Adrenal gland (tissue), 12 donors: Measurements from ENCODE around the gene FBXL16. TPM values are rescaled to one million over a fixed set of nuclear protein-coding genes. Genes with fewer than 3 reads are reported as not detected.
A peak's percentile ranks its signal among the peaks of the same experiment; 100 is the strongest.

ENCODE experiments used
- DNase-seq, 7 donors: peaks; one replicate each; pipeline ENCODE4 v3.0.0-alpha.2; 2019 to 2020
- H3K27ac ChIP-seq, 5 donors: fragments of 200-600 bp; sonication (generic) in 4 of 5; 1 replicate in 3 of 5; 2 replicates in 2 of 5; pipeline versions ENCODE4 v1.5.1 to v1.8.0; 2016 to 2020; ENCODE audit warnings: mild to moderate bottlenecking in 1 of 5
- H3K27me3 ChIP-seq: fragments of 200-600 bp; 2 replicates; pipeline ENCODE4 v1.8.0; 2021
- H3K36me3 ChIP-seq, 2 donors: fragments of 200-600 bp; replicated peaks in 1 of 2; 1 replicate in 1 of 2; 2 replicates in 1 of 2; pipeline versions ENCODE4 v1.5.1 to v1.8.0; 2018 to 2022
- H3K4me1 ChIP-seq, 2 donors: fragments of 200-600 bp; replicated peaks in 1 of 2; 1 replicate in 1 of 2; 2 replicates in 1 of 2; pipeline versions ENCODE4 v1.5.1 to v1.8.0; 2018 to 2021
- H3K4me3 ChIP-seq, 4 donors: fragments of 200-600 bp; sonication (generic) in 3 of 4; one replicate each; pipeline ENCODE4 v1.5.1; 2016 to 2018
- H3K9me3 ChIP-seq, 3 donors: fragments of 200-600 bp; sonication (generic) in 1 of 3; replicated peaks in 1 of 3; 1 replicate in 2 of 3; 2 replicates in 1 of 3; pipeline versions ENCODE4 v1.5.1 to v1.8.0; 2016 to 2021
- CTCF ChIP-seq, 6 experiments: fragments of 450-650 bp in 4 of 6; fragments of 200-600 bp in 2 of 6; sonication (generic) in 1 of 6; IDR thresholded peaks; 1 replicate in 5 of 6; 2 replicates in 1 of 6; pipeline versions ENCODE4 v1.5.1 to v1.8.0; 2016 to 2021; ENCODE audit warnings: antibody characterized with exemption in 6 of 6, mild to moderate bottlenecking in 2 of 6, moderate library complexity in 1 of 6
- POLR2A ChIP-seq, 2 donors: fragments of 450-650 bp; IDR thresholded peaks; one replicate each; pipeline ENCODE4 v1.6.1; 2017; ENCODE audit warnings: antibody characterized with exemption in 2 of 2, mild to moderate bottlenecking in 2 of 2, moderate library complexity in 1 of 2
- WGBS, 4 donors: extraction: QIAGEN DNeasy Blood & Tissue Kit in 2 of 4; methylation state at CpG; one replicate each; pipeline versions ENCODE4 v1.1.5 to v1.1.7; 2013 to 2017; 5-methylcytosine and 5-hydroxymethylcytosine counted together
- intact Hi-C, 2 donors: fragments of 100-400 bp; cut with DNase I; formaldehyde crosslinking; loops; one replicate each; pipeline versions ENCODE4 v1.14.1 to v1.15.0; 2022 to 2023
- polyA plus RNA-seq, 3 donors: library from polyadenylated mRNA; stranded (reverse); fragments of 200-250 nt in 2 of 3; fragments of 350-450 nt in 1 of 3; fragmentation: Illumina TruSeq in 1 of 3; extraction: RNeasy Lipid Tissue Mini Kit (QIAGEN cat#74804) in 1 of 3; gene quantifications; one replicate each; pipeline ENCODE4 v1.2.3, GENCODE V29; 2013 to 2014
- total RNA-seq, 9 donors: library from RNA; depleted of rRNA in 4 of 9; stranded (reverse); fragments of >200 nt in 4 of 9; fragments of 120-200 nt in 1 of 9; fragmentation: NEBNext Ultra II Directional in 1 of 9; extraction: Animal tissue kit (Norgen Biotek cat#: 25700) in 1 of 9; gene quantifications; one replicate each; pipeline versions ENCODE4 v1.1.0 to v1.2.4, GENCODE V29; 2013 to 2023
- donor health status: healthy with polysubstance abuse.
- donor health status: Bipolar disorder and iron deficiency.
- donor health status: DM: yes; HTN: yes; CAD: no.
- donor health status: DM: no; HTN: no; CAD: no.
- donor health status: DM: no; HTN: no; CAD: no.
- donor health status: DM: yes; HTN: yes; CAD: no.

Gene FBXL16
- total and polyA plus RNA-seq, 12 donors: 0.17 to 18.3 (median 5.2) TPM; not detected in 1

- DNase-seq: peak in 1 of 7 donors; percentile 59
- H3K4me3 ChIP-seq: peak overlapping the region in 2 of 4 donors; percentile 42 to 88
- no peaks in the 10 kb centered on the region for H3K27me3 ChIP-seq
- peaks cover 24 to 30% of the 10 kb centered on the region in 2 donors for H3K4me1 ChIP-seq
- H3K27ac ChIP-seq: peak overlapping the region in 4 of 5 donors; percentile 89 to 95 (median 90)
- TF ChIP-seq POLR2A (IDR thresholded peaks at IDR 0.05): no peak
- TF ChIP-seq CTCF (IDR thresholded peaks at IDR 0.05): no peak
- H3K9me3 ChIP-seq: no peaks in the 10 kb centered on the region
- intact Hi-C loops: loop anchor here in 1 of 2 donors (10.0 kb wide), 1 partner anchor 335 kb away; no protein-coding TSS in a partner anchor
- WGBS, 4 donors: 11 to 13% (median 13%) methylated on average over 11 to 16 of the region's 16 CpGs
- H3K36me3 ChIP-seq: no peaks in the 10 kb centered on the region
These were observed 14.3 kb upstream of the FBXL16 start for GRCh38 chr16:719815-720446.

- no peak overlapping the region for H3K27ac ChIP-seq
- no peak overlapping the region for H3K4me3 ChIP-seq
- no peaks in the 10 kb centered on the region for H3K27me3 ChIP-seq
- TF ChIP-seq CTCF (IDR thresholded peaks at IDR 0.05): no peak
- no peak for TF ChIP-seq POLR2A (IDR thresholded peaks at IDR 0.05)
- intact Hi-C loops: loop anchor here in 1 of 2 donors (10.0 kb wide), 1 partner anchor 336 kb away; no protein-coding TSS in a partner anchor
- H3K4me1 ChIP-seq: peaks cover 29 to 37% of the 10 kb centered on the region in 2 donors
- no peaks in the 10 kb centered on the region for H3K36me3 ChIP-seq
- 71 to 86% (median 81%) methylated on average over 5 to 6 of the region's 6 CpGs for WGBS, 4 donors
- no peak for DNase-seq
- no peaks in the 10 kb centered on the region for H3K9me3 ChIP-seq
These were observed 13.3 kb upstream of the FBXL16 start for GRCh38 chr16:718922-719321.

- Histone ChIP-seq H3K9me3 (no peaks in the 10 kb centered on the region), H3K36me3 (no peaks in the 10 kb centered on the region), H3K4me1 (peaks cover 29 to 37% of the 10 kb centered on the region in 2 donors), H3K27ac (no peak overlapping the region), H3K4me3 (no peak overlapping the region), H3K27me3 (no peaks in the 10 kb centered on the region)
- WGBS, 4 donors: 86 to 98% (median 91%) methylated on average over 3 to 9 of the region's 9 CpGs
- TF ChIP-seq POLR2A (IDR thresholded peaks at IDR 0.05): no peak
- TF ChIP-seq CTCF (IDR thresholded peaks at IDR 0.05): no peak
- intact Hi-C loops: loop anchor here in 1 of 2 donors (10.0 kb wide), 1 partner anchor 336 kb away; no protein-coding TSS in a partner anchor
- DNase-seq: peak in 1 of 7 donors; percentile 61
These were observed 12.8 kb upstream of the FBXL16 start for GRCh38 chr16:718389-718788.

GRCh38 chr16:717450-718245 lies 12.0 kb upstream of the FBXL16 start:
- DNase-seq: no peak
- no peaks in the 10 kb centered on the region for H3K36me3 ChIP-seq
- peak overlapping the region in 1 of 5 donors; percentile 21 for H3K27ac ChIP-seq
- peaks cover 29 to 37% of the 10 kb centered on the region in 2 donors for H3K4me1 ChIP-seq
- intact Hi-C loops: loop anchor here in 1 of 2 donors (10.0 kb wide), 1 partner anchor 337 kb away; no protein-coding TSS in a partner anchor
- no peak overlapping the region for H3K4me3 ChIP-seq
- H3K27me3 ChIP-seq: no peaks in the 10 kb centered on the region
- no peaks in the 10 kb centered on the region for H3K9me3 ChIP-seq
- WGBS, 4 donors: 73 to 84% (median 74%) methylated on average over 15 to 32 of the region's 32 CpGs
- TF ChIP-seq CTCF (IDR thresholded peaks at IDR 0.05) (no peak), POLR2A (IDR thresholded peaks at IDR 0.05) (no peak)
